ENCODE data around the gene CPE.

DNA sequence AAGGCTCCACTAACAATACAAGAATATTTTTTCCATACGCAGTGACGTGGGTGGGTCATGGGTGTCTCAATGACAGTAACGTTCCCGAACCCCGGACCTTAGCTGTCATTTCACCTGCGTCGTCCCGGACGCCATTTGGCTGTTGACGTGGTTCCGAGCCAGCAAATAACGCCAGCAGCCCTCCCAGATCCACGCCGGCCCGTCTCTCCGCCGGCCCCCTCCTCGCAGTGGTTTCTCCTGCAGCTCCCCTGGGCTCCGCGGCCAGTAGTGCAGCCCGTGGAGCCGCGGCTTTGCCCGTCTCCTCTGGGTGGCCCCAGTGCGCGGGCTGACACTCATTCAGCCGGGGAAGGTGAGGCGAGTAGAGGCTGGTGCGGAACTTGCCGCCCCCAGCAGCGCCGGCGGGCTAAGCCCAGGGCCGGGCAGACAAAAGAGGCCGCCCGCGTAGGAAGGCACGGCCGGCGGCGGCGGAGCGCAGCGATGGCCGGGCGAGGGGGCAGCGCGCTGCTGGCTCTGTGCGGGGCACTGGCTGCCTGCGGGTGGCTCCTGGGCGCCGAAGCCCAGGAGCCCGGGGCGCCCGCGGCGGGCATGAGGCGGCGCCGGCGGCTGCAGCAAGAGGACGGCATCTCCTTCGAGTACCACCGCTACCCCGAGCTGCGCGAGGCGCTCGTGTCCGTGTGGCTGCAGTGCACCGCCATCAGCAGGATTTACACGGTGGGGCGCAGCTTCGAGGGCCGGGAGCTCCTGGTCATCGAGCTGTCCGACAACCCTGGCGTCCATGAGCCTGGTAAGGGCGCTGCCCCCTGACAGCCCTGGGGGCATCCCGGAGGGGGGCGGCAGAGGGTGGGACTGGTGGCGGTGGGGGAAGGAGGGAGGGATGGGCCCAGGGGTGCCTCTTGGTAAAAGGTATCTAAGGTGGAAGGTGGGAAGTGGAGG, at the start of gene CPE:
- peak; percentile 38 to 83 (median 62) for TF ChIP-seq CTCF (IDR thresholded peaks at IDR 0.05)
- TF ChIP-seq POLR2A (IDR thresholded peaks at IDR 0.05), result peak in 2 of 4 donors; percentile 29 to 66
- TF ChIP-seq POLR2AphosphoS5 (IDR thresholded peaks at IDR 0.05), result peak in 1 of 2 donors; percentile 38
